Hematopoietic multipotent progenitor cell treated with erythropoietin and hydrocortisone succinate and interleukin-3 and kit ligand, for 6 days (in vitro differentiated cells): ENCODE measurements around the gene RIIAD1.
"Not testable (repeated sequence)": the region's sequence is repeated elsewhere in the genome, so short reads cannot be mapped to it uniquely, and the experiment has no call there.

ENCODE experiments used
- DNase-seq: peaks from one replicate; pipeline ENCODE4 v3.0.0-alpha.2; 2015

The RIIAD1 gene, protein sequence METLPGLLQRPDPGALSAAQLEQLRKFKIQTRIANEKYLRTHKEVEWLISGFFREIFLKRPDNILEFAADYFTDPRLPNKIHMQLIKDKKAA

DNA sequence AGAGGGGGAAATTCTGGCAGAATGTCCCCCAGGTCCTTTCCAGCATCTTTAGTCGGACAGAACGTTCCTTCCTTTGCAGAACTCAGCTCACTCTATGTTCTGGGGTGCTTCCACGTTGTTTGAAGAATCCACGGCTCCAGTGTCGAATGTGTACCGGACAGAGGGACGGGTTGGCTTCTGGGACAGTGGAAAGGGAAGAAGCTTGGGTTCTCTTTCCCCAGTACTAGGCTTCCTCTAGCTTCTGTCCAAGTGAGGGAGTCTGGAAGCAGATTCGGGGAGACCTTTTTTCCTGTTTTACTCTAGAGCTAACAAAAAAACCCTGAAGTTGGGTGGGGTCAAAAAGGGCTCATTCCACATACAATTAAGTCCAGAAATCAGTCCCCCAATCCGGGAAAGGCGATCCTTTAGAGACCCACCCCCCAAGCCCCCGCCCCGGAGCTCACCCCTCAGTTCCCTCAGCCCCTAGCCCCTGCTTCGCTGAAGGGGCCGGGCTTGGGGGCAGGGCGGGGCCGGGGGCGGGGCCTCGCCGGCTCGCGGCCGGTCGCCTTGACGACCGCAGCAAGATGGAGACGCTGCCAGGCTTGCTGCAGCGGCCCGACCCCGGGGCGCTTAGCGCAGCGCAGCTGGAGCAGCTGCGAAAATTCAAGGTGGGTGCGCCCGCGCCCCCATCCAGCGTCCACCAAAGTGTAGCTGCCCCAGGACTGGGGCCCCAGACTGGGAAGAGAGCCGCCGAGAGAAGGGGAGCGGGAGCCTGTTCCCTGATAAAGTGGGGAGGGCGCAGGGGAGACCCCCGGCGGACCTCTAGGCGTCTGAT, at the start of gene RIIAD1:
Gene RIIAD1 (plus strand): TSS at position 549 of the 814 bp plus-strand sequence. CDS start 15 bp downstream, at position 564.
- peak; percentile 42 for DNase-seq

DNA sequence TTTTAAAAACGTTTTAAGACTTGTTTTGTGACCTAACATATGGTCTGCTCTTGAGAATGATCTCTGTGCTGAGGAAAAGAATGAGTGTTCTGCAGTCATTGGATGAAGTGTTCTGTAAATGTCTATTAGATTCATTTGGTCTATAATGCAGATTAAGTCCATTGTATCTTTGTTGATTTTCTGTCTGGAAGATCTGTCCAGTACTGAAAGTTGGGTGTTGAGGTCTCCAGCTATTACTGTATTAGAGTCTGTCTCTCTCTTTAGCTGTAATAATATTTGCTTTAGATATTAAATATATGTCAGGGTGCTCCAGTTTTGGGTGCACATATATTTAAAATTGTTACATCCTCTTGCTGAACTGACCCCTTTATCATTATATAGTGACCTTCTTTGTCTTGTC, 47.9 kb upstream of the RIIAD1 start:
- no peak for DNase-seq

DNA sequence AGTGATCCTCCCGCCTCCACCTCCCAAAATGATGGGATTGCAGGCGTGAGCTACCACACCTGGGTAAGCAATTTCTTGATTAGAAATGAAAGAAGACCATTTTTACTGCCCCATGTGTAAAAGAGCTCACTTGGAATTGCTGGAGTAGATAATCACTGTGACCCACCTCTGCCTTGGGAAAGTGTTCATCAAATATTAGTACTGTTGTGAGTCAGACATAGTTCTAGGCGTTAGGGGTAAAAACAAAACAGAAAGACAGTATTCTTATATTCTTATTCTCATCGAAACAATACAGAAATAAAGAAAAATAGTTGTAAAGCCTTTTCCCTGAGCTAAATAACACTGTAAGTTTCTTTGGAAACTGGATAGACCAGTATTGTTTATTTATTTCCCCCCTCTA, 40.9 kb upstream of the RIIAD1 start:
- DNase-seq: no peak

DNA sequence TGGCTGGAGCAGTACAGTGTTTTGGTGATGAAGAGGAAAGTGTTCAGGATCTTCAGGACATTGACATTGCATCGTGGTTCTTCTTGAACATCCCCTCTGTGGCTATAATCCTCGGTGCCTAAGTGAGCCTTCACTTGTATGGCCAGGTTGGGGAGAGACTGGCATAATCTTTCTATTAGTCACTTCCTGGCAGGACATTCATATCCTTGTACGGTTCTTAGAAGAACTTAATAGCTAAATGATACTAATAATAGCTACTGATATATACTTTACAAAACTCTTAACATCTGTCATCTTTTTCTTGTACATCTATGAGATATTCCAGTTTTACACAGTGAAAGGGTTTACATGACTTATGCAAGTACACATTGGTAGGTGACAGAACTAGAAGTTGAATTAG, 40.5 kb upstream of the RIIAD1 start:
- DNase-seq: no peak

DNA sequence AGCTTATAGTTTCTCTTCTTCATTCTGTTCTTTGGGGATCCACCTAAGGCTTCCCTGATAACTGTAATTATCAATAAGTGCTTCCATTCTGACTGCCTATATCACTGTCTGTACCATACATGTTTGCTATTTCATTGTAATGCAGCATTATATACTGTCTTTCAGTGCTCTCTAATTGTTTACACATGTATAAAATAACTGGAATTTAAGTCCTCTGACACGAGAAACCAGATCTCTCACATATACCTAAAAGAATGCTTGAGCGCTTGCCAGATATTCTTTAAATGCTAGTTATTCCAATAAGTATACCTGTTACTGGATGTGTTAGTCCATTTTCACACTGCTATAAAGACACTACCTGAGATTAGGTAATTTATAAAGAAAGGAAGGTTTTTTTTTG, 39.4 kb upstream of the RIIAD1 start:
- no peak for DNase-seq

DNA sequence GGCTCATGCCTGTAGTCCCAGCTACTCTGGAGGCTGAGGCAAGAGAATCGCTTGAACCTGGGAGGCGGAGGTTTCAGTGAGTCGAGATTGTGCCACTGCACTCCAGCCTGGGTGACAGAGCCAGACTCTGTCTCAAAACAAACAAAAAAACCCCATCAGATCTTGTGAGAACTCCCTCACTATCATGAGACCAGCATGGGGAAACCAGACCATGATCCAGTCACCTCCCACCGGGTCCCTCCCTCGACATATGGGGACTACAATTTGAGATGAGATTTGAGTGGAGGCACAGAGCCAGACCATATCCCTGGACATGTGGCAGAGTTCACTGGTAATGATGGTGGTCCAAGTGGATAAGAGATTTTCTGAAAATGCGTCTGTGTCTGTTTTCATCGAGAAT, 38.4 kb upstream of the RIIAD1 start:
- DNase-seq: not testable (repeated sequence)

DNA sequence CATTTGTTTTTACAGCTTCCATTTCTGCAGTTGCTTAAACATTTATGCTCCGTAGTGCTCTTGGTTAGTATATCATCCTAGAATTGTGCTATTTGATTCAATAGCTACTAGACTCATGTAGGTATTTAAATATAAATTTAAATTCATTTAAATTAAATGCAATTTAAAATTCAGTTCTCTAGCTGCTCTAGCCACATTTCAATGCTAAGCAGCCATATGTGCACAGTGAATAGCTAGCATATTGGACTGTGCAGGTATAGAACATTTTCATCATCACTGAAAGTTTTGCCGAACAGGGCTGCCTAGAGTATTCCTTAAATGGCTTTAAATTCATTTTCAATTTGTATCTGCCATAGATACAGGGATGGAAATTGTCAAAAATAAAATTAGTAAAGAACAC, 37.2 kb upstream of the RIIAD1 start:
- DNase-seq: no peak

DNA sequence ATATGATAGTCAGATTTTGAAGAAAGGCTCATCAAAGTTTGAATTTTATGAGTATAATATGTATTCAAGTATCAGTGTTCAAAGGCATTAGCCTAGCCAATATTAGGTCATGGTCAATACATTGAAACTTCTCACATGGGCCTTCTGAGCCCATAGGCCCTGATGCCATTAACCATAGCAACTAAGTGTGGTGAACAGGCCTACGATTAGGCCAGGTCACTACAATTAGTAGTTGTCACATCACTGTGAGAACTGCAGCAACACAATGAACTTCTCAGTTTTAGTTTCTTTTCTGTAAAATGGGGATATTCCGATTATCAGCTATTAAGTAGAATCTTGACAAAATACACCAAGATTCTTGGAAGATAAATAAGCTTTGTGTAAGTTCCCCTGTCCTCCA, 34.8 kb upstream of the RIIAD1 start:
- DNase-seq: no peak

DNA sequence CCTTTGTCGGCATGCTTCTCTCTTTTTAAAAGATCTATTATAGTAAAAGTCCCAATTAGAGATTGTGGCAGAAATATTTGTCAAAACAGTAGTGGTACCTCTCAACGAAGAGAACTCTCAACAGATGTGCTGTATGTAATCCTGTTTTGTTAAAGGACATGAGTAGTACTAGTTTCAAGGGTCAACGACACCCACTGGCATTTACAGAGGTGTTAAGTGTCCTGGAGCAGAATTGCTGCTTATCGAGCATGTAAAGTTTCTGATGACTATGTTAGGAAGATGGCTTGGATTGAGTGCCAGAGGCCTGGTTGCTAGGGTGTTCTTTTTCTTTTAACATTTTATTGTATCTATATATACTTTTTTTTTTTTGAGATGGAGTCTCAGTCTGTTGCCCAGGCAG, 31.8 kb upstream of the RIIAD1 start:
- no peak for DNase-seq

DNA sequence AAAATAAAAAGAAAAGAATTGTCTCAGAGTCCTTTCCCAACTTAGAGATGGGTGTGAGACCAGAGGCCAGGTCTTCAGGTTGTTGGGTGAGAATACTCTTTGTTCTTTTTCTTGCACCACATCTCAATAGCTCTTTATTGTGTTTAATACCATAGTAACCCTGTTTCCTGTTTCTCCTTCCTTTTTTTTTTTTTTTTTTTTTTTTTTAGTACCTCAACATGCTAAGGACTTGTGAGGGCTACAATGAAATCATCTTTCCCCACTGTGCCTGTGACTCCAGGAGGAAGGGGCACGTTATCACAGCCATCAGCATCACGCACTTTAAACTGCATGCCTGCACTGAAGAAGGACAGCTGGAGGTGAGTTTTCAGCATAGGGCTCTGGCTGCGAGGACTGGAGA, 29.1 kb upstream of the RIIAD1 start:
- peak; percentile 16 for DNase-seq

DNA sequence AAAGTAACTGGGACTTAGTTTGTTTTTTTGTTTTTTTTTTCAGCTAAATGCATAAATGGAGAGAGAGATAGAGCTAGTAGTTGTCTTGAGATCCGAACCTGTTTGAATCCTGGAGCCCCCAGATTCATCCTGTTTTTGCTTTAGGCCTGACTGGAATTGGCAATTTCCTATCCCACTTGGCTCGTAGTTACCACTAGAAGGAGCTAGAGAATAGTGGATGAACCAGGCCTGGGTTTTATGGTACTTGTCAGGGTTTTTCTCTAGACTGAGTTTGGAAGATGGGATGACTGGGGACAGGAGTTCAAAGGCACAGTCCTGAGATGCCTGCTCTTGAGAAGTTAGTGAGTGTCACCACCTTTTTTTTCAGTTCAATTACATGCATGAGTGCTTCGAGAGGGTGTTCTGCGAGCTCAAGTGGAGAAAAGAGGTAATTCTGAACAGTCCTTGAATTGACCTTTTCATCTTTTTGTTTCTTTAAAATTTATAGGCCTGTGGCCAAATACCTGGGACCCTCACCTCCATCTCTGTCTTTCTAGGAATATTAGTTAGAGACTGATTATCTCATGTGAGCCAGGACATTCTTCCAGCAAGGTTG, 28.2 kb upstream of the RIIAD1 start:
- peak; percentile 69 for DNase-seq

DNA sequence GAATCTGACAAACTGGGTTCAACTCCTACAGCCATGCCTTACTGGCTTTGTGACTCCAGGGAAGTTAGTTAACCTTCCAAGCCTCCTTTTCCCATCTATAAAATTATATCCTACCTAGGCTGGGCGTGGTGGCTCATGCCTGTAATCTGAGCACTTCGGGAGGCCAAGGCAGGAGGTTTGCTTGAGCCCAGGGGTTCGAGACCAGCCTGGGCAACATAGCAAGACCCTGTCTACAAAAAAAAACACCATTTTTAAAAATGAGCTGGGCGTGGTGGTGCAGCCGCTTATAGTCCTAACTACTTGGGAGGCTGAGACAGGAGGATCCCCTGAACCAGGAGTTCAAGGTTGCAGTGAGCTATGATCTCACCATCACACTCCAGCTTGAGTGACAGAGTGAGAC, 19.8 kb upstream of the RIIAD1 start:
- no peak for DNase-seq

DNA sequence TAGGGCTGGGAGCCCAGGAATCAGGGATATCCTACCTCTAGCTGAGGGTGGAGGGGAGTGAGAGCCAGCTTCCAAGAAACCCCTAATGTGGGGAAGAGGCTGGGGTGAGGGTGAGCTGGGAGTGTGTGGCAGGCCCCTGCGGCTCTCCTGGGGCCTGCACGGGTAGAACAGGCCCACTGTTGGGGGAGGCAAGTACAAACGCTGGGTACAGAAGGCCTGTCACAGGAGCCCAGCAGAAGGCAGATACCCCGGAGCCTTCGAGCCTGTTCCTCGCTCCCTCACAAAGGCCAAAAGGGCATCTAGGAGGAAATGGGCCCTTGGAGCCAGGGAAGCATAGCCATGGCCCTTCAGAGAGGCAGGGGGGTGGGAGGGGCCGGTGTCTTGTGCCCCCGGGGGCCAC, 18.4 kb upstream of the RIIAD1 start:
- DNase-seq: no peak

DNA sequence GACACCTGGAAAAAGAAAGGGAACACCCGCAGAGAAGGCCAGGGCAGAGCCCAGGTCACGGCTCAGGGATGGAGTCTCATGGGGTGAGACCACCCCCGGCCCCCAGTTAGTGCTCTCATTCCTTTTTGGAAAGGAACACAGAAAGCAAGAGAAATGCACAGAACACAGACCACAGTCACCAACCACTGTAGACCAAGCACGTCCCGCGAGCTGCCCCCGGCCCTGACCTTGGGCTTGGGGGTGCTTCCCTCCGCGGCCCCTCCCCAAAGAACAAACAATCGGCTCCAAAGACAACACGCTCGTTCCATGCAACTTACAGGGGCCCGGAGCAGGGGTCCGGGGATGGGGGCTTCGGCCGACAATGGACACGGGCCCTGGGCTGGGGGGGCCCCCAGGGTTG, 17.5 kb upstream of the RIIAD1 start:
- DNase-seq: no peak

DNA sequence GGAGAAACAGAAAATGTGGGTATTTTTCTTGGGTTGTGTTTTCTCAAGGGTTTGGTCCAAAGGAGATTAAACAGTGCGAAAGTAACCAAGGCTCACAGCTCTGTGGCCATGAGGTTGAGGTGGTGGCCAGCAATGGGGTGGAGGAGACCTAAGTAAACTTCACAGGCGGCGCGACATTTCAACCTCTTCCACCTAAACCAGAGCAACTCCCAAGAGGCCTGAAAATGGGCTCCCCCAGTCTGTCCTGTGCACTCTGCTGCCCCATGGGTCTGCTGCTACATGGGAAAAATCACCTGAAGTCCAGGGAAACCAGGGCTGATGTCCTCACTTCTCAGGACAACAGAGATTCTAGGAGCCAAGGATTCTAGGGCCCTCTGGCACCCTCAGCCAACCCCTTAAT, 17.1 kb upstream of the RIIAD1 start:
- no peak for DNase-seq

DNA sequence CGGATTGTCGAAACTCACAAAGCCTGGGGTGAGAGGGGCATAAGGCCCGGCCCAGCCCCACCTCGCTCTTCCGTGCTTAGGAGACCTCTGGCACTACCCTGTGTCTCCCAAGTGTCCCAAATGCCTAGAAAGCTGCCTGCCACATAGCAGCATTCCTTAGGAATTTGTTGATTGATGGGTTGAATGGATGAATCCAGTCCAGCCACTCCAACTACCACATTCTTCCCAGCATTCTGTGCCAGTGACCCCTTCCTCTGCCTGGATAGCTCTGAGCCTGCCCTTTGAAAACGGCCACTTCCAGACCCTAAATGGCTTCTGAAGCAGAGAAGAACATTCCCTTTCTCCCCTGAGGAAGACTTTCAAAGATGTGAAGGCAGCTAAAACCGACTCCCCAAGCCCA, 16.2 kb upstream of the RIIAD1 start:
- no peak for DNase-seq

DNA sequence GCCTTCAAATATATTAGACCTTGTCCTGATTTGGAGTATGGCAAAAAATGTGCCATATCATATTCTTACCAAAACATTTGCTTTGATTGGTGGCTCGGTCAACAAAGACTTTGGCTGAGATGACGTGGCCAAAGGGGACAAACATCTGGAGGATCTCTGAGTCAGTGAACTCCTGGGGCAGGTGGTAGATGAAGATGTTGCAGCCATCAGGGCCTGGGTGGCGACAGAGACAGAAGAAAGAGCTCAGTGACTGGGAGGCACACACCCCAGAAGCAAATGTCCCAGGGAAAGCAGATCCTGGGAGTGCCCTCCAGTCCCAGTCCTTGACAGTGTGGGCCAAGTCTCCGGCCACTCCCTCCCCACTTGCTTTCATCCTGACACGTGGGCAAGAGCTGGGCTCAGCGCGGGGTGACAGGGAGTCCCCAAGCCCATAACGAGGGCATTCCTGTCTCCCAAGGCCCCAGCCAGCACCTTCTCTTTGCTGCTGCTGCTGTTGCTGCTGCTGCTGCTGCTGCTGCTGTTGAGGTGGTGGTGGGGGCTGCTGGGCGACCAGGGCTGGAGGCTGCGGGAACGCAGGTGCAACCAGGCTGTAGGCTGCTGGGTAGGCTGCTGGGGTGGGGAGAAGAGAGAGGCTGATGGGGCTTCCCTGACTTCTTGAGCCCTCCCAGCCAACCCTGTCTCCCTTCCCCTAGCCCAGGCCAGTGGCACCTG, 15.4 kb upstream of the RIIAD1 start:
- no peak for DNase-seq

DNA sequence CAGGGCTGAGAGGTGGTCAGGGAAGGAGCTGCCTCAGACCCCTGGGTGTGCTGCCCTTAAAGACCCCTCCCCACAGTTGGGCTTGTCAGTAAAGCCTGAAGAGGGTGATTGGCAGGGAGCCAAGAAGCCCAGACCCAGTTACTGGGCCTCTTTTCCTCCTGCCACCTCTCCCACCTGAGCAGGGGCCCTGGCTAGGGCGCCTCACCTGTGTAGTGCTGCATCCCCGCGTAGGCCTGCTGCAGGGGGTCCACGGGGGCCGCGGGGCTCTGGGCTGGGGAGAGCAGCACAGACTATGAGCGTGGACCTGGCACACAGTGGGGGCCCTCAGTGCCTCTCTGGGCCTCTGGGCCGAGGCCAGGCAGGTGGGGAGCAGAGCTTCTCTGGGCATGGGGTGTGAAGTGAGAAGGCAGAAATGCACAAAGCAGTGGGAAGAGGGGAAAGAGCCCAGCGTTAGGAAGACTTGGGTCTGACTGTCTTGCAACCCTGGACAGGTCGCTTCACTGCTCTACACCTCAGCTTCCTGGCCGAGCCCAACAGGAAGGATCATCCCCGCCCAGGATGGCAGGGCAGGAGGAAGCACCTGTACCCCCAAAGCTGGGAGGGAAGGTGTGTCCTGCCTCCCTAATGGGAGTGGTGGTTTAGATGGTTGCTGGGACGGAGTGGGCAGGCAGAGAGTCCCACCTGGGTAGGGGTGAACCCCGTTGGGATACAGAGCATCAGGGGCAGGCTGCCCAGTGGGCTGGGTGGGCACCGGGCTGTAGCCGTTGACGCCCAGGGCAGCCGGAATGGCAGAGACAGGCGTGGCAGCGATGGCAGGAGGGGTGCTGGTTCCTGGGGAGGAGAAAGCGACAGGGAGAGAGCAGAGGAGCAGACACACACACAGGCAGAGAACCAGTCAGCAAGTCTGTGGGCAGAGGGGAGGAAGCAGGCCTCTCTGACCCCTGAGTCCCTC, 14.6 kb upstream of the RIIAD1 start:
- no peak for DNase-seq

DNA sequence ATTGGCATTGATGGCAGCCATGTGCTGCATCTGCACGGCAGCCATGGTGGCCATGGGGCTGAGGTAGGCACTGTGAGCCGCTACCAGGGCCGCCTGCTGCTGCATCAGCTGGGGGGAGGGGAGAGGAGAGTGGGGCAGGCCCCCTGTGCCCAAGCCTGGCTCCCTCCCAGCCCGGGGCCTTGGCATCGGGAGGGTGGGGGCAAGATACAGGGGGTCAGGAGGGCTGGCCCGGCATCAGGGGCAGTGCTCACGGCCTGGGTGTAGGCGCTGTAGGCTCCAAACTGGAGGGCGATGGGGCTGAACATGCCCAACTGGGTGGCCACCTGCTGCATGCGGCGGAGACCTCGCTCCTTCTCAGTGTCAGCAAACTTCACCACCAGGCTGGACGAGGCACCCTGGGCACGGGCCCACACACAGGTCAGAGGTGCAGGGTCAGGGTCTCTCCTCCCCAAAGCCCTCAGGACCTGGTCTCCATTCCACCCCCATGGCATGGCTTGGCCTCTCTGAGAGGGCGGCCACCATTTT, 13.7 kb upstream of the RIIAD1 start:
- no peak for DNase-seq

DNA sequence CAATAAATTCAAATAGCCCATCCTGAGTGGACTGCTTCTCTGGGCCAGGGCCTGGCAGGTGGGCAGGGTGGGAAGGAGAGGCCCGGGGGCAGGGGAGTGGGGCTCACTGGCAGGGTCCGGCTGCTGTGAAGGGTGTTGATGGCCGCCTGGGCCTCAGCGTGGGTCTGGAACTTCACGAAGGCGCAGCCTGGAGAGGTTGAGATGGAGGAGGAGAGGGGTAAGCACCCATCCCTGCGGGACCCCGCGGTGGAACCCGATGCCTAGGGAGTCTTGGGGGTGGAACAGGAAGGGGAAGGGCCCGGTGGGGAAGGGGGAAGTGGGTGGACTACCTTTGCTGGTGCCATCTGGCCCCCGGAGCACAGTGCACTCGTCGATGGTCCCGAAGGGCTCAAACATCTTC, 12.4 kb upstream of the RIIAD1 start:
- no peak for DNase-seq

DNA sequence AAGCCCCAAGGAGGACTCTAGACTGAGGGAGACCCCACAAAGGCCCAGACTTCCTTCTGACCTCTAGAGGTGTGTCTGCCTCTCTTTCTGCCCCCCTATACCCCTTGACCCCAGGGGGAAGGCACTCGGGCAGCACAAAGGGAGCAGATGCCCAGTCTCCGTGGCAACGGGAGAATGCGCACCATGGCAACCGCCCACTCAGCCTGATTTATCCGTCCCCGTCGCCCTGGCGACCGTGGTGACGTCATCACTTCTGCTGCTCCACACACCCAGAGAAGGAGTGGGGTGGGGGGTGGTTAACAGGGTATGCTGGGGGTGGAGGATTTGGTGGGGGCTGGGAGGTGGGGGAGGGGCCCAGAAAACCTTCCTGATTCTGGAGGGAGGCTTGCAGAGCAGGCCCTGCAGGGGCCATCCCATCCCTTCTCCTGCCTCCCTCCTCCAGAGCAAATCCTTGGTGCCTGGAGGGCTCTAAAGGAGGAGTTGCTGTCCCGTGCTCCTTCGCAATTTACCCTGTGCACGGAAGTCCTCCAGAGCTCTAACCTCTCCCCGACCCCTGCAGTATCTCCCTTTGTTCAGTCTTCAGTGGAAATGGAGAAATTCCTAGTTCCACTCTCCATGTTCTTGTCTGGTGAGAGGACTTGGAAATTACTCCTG, 11.0 kb upstream of the RIIAD1 start:
- DNase-seq: peak; percentile 33
